NCI-H748 treated with DMSO at 0.1 percent for 48 hours (cell line): ENCODE results near the gene DTYMK.

Experiments used
- DNase-seq: peaks from one replicate; lab custom pipeline; 2025; lab: John Stamatoyannopoulos, UW

The DTYMK gene

DNA sequence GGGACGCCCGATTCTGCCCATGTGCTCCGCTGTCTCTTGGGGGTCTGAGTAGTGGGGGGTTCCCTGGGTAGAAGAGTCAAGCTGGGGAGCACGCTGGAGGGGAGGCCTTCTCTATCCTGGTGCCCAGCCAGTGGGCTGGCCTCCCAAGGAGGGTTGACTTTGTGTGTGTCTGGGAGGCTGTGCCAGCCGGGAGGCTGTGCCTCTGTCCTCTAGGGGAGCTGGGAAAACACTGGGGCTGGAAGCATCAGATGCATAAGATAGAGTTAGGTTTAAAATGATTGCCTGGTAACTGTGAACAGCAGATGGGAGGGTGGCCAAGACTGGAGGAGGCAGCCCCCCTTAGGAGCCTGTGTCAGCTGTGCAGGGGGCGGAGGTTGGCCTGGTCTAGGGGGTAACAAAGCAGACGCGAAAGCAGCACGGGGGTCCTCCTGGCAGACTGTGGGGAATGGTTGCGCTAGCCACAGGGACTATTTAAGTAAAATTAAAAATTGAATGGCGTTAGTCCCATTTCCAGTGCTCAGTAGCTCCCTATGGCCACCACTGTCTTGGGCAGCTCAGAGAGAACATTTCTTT is 16.5 kb upstream of the DTYMK start:
- DNase-seq, result no peak

- DNase-seq, result peak; percentile 67
Observed at GRCh38 chr2:241702155-241703031, 15.8 kb upstream of the DTYMK start.

DNA sequence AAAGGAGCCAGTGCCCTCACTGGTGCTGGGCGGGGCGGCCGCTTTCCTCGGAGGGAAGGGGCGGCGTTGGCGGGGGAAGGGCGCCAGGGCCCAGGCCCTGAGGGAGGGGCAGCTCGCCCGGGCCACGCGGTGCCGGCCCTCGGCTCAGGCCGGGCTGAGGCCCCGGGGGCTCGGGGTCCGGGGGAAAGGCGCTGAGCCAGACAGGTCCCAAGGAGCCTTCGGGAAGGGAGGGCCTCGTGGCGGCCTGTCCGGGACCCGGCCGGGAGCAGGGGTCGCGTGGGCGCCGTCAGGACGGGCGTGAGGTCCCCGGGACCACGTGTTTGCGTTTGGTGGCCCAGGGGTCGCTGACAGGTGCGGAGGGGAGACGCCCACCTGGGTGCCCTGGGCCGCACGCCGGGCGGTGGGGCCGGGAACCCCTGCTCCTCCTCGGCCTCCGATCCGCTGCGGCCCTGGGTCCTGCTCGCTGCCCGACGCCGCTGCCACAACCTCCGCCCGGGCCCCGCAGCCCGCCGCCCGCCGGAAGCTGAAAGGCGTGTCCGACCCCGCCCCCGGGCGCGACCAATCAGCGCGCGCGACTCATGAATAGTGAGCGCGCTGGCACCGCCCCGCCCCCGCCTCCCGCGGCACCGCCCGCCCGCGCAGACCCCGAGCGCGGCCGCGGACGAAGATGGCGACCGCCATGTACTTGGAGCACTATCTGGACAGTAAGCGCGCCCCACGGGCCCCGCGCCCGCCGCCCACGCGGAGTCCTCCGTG is 15.0 kb upstream of the DTYMK start, which contains the start of gene ING5:
Gene ING5, plus strand, starts transcription at position 641 of the 756 bp plus-strand sequence. Its CDS starts 27 bp downstream, at position 668.
- peak; percentile 71 for DNase-seq

- peak; percentile 67 for DNase-seq
Observed at GRCh38 chr2:241701149-241701398, 14.5 kb upstream of the DTYMK start.

GRCh38 chr2:241695651-241696050 is 9.0 kb upstream of the DTYMK start:
- no peak for DNase-seq

DNA sequence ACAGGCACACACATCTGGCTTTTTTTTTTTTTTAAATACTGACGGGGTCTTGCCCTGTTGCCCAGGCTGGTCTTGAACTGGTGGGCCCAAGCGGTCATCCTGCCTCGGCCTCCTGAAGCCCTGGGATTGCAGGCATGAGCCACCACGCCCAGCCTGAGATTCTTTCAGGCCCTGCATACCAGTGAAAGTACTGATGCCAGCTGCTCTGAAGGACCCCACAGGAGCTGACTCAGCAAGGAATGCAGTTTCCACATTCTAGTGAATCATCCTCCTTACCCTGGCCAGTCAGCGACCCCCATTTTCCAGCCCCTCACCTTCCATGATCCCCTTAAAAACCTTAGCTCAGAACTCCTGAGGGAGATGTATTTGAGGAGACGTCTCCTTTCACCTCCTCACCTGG is 5.8 kb upstream of the DTYMK start:
- DNase-seq, result no peak

DNA sequence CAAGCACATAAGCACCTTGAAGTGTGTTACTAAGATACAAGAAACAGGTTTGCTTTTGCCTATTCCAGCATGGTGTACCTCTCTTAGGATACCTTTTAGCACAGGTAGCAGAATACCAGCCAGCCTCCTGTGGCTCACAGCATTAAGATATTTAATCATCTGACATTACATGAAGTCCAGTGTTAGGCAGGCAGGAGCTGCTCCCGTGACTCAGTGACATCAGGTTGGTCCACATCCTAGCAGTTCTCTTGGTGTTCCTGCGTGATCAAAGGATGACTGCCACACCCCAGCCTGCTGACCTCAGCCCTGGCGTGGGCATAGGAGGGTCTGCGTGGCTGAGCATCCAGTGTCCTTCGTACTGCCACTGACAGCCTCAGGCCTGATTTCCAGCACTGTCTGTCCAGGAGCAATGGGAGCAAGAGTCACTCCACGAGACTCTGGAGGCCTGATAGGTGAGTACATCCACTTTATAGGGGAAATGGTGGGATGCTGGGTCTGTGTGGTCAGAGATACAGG is 3.6 kb upstream of the DTYMK start:
- no peak for DNase-seq

DNA sequence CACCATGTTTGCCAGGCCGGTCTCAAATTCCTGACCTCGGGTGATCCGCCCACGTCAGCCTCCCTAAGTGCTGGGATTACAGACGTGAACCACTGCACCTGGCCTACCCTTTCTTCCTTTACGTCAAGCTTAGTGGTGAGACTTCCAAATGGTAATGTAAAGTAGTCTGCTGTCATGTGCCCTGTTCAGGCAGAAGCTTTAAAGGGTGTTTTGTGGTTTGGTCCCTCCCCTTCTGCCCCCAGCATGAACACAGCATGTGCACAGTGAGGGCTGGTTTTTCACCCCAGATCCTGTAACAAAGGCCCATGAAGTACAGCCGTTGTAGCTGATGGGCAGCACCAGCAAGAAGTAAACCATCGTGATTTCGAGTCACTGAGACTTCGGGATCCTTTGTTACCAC is 2.7 kb upstream of the DTYMK start:
- DNase-seq, result no peak

GRCh38 chr2:241686324-241686649 is 328 bp downstream of the DTYMK start:
- no peak for DNase-seq

- DNase-seq, result no peak
Observed at GRCh38 chr2:241680827-241681599, 5.6 kb downstream of the DTYMK start.

DNA sequence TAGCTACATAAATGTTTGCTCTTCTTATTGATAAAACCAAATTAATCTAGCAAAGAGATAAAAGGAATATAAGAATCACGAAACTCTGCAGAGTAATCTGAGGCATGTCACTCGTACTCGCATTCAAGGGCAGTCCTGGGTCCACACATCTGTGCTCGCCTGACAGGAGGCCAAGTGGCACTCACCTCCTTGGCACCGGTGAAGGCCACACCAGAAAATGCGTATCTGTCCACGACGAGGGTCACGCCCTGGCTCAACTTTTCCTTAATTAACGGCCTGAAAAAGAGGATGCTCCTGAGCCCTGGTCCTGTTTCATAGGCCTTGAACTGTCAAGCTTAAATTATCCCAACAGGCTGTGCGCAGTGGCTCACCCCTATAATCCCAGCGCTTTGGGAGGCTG is 6.6 kb downstream of the DTYMK start:
- DNase-seq, result no peak

DNA sequence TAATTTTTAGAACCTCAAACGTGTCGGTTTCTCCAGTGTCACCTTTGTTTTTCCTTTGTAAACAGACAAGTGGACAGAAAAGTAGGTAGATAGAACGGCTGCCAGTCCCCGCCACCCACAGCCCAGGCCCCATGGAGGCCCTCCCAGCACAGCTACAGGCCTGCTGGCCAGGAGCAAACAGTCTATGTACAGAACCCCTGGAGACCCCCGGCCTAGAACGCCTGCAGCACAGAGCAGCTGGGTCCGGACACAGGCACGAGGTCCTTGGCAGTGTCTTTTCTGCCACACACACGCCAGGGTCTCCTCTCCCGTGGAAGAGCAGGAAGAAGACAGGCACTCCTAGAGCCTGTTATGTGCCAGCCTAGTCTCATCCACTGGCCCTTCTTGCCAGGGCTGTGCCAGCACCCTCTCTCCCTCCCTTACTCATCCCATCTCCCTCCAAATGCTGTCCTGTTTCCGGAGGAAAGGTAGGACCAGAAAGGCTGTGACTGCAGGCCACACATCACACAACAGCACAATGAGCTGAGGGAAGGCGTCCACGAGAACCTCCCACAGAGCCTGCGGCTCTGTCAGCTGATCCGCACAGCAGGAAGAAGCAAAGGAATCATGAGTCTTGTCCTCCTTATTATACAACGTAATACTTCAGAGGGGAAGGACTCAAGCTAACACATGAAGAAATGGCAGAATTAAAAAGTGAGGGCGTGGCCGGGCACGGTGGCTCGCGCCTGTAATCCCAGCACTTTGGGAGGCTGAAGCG is 7.7 kb downstream of the DTYMK start:
- no peak for DNase-seq

GRCh38 chr2:241678307-241678706 is 8.3 kb downstream of the DTYMK start:
- DNase-seq, result no peak

DNA sequence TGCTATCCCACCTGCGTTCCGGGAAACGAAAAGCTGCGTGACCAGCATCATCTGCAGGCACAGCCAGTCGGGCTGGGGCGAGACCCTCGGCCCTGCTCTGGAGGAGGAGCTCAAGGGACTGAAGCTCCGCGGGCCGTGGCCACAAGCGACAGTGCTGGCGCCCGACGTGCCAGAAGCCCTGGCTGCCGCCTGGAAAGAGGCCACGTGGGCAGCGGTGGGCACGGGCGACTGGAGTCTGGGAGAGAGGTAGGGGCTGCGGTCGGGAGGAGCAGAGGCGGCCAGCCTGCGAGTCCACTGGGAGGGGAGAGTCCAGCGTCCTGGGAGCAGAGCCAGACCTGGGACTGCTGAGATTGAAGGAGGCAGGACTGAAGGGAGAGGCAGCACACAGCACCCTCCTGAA is 9.2 kb downstream of the DTYMK start:
- DNase-seq, result no peak

- no peak for DNase-seq
Observed at GRCh38 chr2:241676665-241677064, 9.9 kb downstream of the DTYMK start.

DNA sequence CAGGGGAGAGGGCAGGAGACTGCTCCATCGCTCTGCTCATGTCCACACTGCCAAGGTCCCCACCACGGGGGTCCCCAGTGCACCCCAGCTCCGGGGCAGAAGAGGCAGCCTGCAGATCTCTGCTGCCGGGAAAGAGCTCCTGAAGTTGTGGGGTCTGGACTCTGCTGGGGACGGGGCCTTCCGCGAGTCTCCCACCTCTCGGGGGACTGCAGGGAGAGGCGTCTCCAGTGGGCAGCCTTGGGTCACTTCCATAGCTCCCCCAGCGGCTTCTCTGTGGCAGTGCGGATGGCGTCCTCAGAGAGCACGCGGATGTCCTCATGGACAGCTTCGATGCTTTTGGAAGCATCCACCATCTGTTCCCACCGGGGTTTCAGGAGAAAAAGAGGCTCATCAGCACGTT is 10.7 kb downstream of the DTYMK start:
- no peak for DNase-seq

- no peak for DNase-seq
Observed at GRCh38 chr2:241673797-241674725, 12.6 kb downstream of the DTYMK start.

DNA sequence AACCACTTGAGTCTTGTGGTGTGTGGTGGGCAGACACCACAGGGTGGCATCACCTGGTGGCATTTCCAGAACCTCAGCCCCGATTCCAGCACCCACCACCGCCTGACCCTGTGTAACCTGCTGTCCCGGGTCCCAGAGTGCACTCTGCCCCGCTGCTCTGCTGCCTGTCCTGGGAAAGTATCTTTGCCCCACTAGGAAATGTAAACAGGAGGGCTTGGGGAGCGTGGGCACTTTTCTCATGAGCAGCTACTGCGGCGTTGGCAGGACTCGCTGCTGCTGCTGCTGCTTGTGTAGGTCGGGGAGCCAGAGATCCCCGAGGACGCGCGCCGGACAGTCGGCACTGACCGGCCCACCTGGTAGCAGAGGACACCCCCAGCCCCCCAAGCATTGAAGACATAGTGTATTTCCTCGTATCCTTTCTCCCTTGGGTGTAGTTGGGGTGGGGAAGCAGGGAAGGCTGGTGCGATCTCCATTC is 13.4 kb downstream of the DTYMK start:
- DNase-seq, result no peak

DNA sequence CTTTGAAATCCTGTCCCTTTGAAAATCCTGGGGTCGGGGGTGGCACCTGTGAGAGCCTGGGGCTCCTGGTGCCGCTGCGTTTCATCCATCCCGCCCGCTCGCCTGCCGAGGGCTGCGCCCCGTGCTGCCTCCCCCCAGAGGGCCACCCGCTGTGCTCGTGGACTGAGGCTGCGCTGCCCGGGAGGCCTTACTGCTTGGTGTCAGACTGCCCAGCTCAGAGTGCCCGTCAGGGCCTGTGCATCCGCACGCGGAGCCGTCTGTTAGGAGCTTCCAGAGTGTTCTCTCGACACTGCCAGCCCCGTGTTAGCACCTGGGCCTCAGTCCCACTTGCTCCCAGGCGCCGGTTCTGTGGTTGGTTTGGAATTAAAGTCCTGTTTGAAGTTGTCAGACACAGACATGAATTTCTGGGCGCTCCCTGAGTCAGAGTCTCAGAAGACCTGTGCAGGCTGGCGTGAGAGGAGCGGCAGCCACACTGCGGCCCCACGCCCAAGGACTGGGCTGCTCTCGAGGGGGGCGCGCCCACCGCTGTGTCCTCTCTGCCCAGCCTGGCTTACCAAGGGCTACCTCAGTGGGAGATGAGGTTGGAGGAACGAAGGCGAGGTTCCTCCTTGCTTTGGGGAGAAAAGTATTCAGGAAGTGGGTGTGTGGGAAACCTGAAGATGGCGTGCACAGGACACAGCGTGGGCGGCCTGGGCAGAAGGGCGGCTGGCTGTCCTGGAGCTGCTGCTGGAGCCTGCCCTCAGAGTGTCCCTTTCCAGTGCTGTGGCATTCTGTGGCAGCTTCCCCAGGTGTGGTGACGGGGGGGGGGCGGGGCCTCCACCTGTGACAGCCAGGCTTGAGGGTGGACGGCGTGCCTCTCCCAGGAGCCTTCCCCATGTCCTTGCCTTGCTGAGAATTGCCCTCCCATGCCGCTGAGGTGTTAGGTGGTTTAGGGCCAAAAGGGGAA is 14.1 kb downstream of the DTYMK start:
- no peak for DNase-seq
